A549 (cell line): Measurements from ENCODE around the gene COL5A1. TPM values are rescaled to one million over a fixed set of nuclear protein-coding genes. Genes with fewer than 3 reads are reported as not detected.
A peak's percentile ranks its signal among the peaks of the same experiment; 100 is the strongest.

Experiments used
- ATAC-seq, 2 experiments: fragments of 200-7000 bp in 1 of 2; fragments of >200 bp in 1 of 2; cut with Nextera tagmentation in 1 of 2; cut with Tn5 transposase in 1 of 2; 3 replicates each; pipeline versions ENCODE4 v1.8.0 to v1.9.1; 2018 to 2020; ENCODE audit warnings: mild to moderate bottlenecking in 1 of 2, moderate library complexity in 1 of 2
- CTCF ChIA-PET: fragments of 300-600 bp; sonication (Branson Sonifier 250); formaldehyde crosslinking; extraction: SDS; loops from one replicate; lab custom pipeline; 2021; ENCODE audit warnings: antibody characterized with exemption, inconsistent platforms; lab: Yijun Ruan, JAX
- POLR2A ChIA-PET: fragments of 350-600 bp; formaldehyde crosslinking; extraction: SDS; loops from one replicate; lab custom pipeline; 2021; ENCODE audit warnings: antibody characterized with exemption, inconsistent platforms; lab: Yijun Ruan, JAX
- DNase-seq, 2 experiments: peaks; one replicate each; pipeline versions ENCODE4 v3.0.0 to v3.0.0-alpha.2; 2011 to 2016; ENCODE audit warnings: low read depth in 1 of 2, low spot score in 1 of 2
- FAIRE-seq: peaks from 2 replicates; lab custom pipeline; 2011; peaks lifted over from hg19 to GRCh38; lab: Jason Lieb, UNC
- H3K27ac ChIP-seq, 2 experiments: fragments of >200 bp; sonication (Bioruptor Twin); formaldehyde crosslinking; 3 replicates each; pipeline ENCODE4 v1.5.1; 2016 to 2017
- H3K4me1 ChIP-seq: fragments of >200 bp; sonication (Bioruptor Twin); formaldehyde crosslinking; 3 replicates; pipeline ENCODE4 v1.6.1; 2016
- H3K4me2 ChIP-seq: fragments of >200 bp; sonication (Bioruptor Twin); formaldehyde crosslinking; 3 replicates; pipeline ENCODE4 v1.6.1; 2016
- H3K4me3 ChIP-seq: fragments of >200 bp; sonication (Bioruptor Twin); formaldehyde crosslinking; 3 replicates; pipeline ENCODE4 v1.5.1; 2016
- H3K9me3 ChIP-seq: fragments of >200 bp; sonication (Bioruptor Twin); formaldehyde crosslinking; 3 replicates; pipeline ENCODE4 v1.6.1; 2016
- CBX2 ChIP-seq: fragments of 200-600 bp; sonication (generic); IDR thresholded peaks from 2 replicates; pipeline ENCODE4 v1.6.1; 2016; ENCODE audit warnings: low read depth, mild to moderate bottlenecking, borderline replicate concordance
- CBX8 ChIP-seq: fragments of 200-600 bp; sonication (generic); IDR thresholded peaks from 2 replicates; pipeline ENCODE4 v1.6.1; 2016
- CEBPB ChIP-seq, 2 experiments: fragments of >200 bp in 1 of 2; sonication (Bioruptor Twin) in 1 of 2; formaldehyde crosslinking in 1 of 2; IDR thresholded peaks; 2 replicates each; pipeline ENCODE4 v1.6.1; 2012 to 2016
- CHD2 ChIP-seq: fragments of 150-350 bp; IDR thresholded peaks from 2 replicates; pipeline ENCODE4 v1.6.1; 2014; ENCODE audit warnings: low read length; ENCODE audit not compliant: partially characterized antibody
- EP300 ChIP-seq, 2 experiments: fragments of >200 bp; sonication (Bioruptor Twin); formaldehyde crosslinking; IDR thresholded peaks; 2 replicates in 1 of 2; 3 replicates in 1 of 2; pipeline ENCODE4 v1.6.1; 2016 to 2017
- FOSB ChIP-seq: fragments of 250-450 bp; sonication (Bioruptor Pico); IDR thresholded peaks from 2 replicates; pipeline ENCODE4 v1.5.0; 2020; ENCODE audit warnings: mild to moderate bottlenecking, moderate library complexity
- FOXS1 ChIP-seq: fragments of 250-450 bp; sonication (Bioruptor Pico); IDR thresholded peaks from 2 replicates; pipeline ENCODE4 v1.5.0; 2020; ENCODE audit warnings: mild to moderate bottlenecking, moderate library complexity
- HDAC2 ChIP-seq: fragments of 200-600 bp; sonication (generic); IDR thresholded peaks from 2 replicates; pipeline ENCODE4 v1.6.1; 2016
- HEYL ChIP-seq: fragments of 250-450 bp; sonication (Bioruptor Pico); IDR thresholded peaks from 2 replicates; pipeline ENCODE4 v1.8.0; 2021; ENCODE audit warnings: mild to moderate bottlenecking, moderate library complexity
- HMGXB4 ChIP-seq: fragments of 250-450 bp; sonication (Bioruptor Pico); IDR thresholded peaks from 2 replicates; pipeline ENCODE4 v1.5.0; 2021; ENCODE audit warnings: mild to moderate bottlenecking, moderate library complexity, borderline replicate concordance
- JUNB ChIP-seq: fragments of >200 bp; sonication (Bioruptor Twin); formaldehyde crosslinking; IDR thresholded peaks from 2 replicates; pipeline ENCODE4 v1.6.1; 2016
- KDM1A ChIP-seq: fragments of 200-600 bp; sonication (generic); IDR thresholded peaks from 2 replicates; pipeline ENCODE4 v1.6.1; 2016; ENCODE audit warnings: low read depth, mild to moderate bottlenecking
- KDM5A ChIP-seq: fragments of 200-600 bp; sonication (generic); IDR thresholded peaks from 2 replicates; pipeline ENCODE4 v1.6.1; 2016; ENCODE audit warnings: antibody characterized with exemption, mild to moderate bottlenecking
- MAX ChIP-seq: IDR thresholded peaks from 2 replicates; pipeline ENCODE4 v1.6.1; 2012
- NPAS2 ChIP-seq: fragments of 250-450 bp; sonication (Bioruptor Pico); IDR thresholded peaks from 2 replicates; pipeline ENCODE4 v1.8.0; 2022; ENCODE audit warnings: mild to moderate bottlenecking, moderate library complexity, borderline replicate concordance
- NR3C1 ChIP-seq: fragments of >200 bp; sonication (Bioruptor Twin); formaldehyde crosslinking; IDR thresholded peaks from 3 replicates; pipeline ENCODE4 v1.6.1; 2017
- POLR2A ChIP-seq: IDR thresholded peaks from 2 replicates; pipeline ENCODE4 v1.6.1; 2012; ENCODE audit warnings: mild to moderate bottlenecking, low read length
- POLR2AphosphoS2 ChIP-seq: conservative IDR thresholded peaks from 2 replicates; pipeline ENCODE4 v1.6.1; 2012; ENCODE audit warnings: low read length, improper control_type of control experiment, inconsistent platforms
- RAD21 ChIP-seq, 2 experiments: fragments of >200 bp in 1 of 2; sonication (Bioruptor Twin) in 1 of 2; formaldehyde crosslinking in 1 of 2; IDR thresholded peaks in 1 of 2; conservative IDR thresholded peaks in 1 of 2; 2 replicates in 1 of 2; 3 replicates in 1 of 2; pipeline ENCODE4 v1.6.1; 2012 to 2018; ENCODE audit warnings: inconsistent platforms in 1 of 2
- SREBF2 ChIP-seq: fragments of 450-650 bp; IDR thresholded peaks from 2 replicates; pipeline ENCODE4 v1.6.1; 2014; ENCODE audit warnings: mild to moderate bottlenecking, moderate library complexity
- TFCP2L1 ChIP-seq: fragments of 250-450 bp; sonication (Bioruptor Pico); IDR thresholded peaks from 2 replicates; pipeline ENCODE4 v1.5.0; 2021; ENCODE audit warnings: mild to moderate bottlenecking
- USF2 ChIP-seq: fragments of 450-650 bp; IDR thresholded peaks from 2 replicates; pipeline ENCODE4 v1.6.1; 2014; ENCODE audit warnings: antibody characterized with exemption
- ZFP36 ChIP-seq: fragments of 450-650 bp; IDR thresholded peaks from 2 replicates; pipeline ENCODE4 v1.6.1; 2014; ENCODE audit warnings: borderline replicate concordance; ENCODE audit not compliant: partially characterized antibody
- ZNF302 ChIP-seq: fragments of 250-450 bp; sonication (Bioruptor Pico); IDR thresholded peaks from 2 replicates; pipeline ENCODE4 v1.9.0; 2021; ENCODE audit warnings: inconsistent platforms, mild to moderate bottlenecking, moderate library complexity
- ZSCAN20 ChIP-seq: fragments of 250-450 bp; sonication (Bioruptor Pico); IDR thresholded peaks from 2 replicates; pipeline ENCODE4 v1.8.0; 2022; ENCODE audit warnings: mild to moderate bottlenecking, moderate library complexity
- WGBS: methylation state at CpG from one replicate; pipeline ENCODE4 v1.1.6; 2017; ENCODE audit errors: missing lambda C conversion rate; 5-methylcytosine and 5-hydroxymethylcytosine counted together
- polyA plus RNA-seq, 4 experiments: library from polyadenylated mRNA; depleted of rRNA in 3 of 4; stranded (reverse); fragments of >200 nt; fragmentation: RNase III in 1 of 4; extraction: RNeasy Plus Mini Kit Qiagen cat#74134 plus additional on column Dnase treatment in 1 of 4; gene quantifications; 2 replicates in 3 of 4; 3 replicates in 1 of 4; pipeline ENCODE4 v1.2.3, GENCODE V29; 2011 to 2017

COL5A1 gene
- polyA plus RNA-seq, 2 of the 4 experiments (the other 2 are of a cell fraction): 16.1 to 67.5 TPM

GRCh38 chr9:134638502-134639090 lies 3.0 kb upstream of the COL5A1 start:
- FAIRE-seq: no peak
- Histone ChIP-seq H3K27ac (peak overlapping the region in 1 of 2 experiments; percentile 74; a peak in 2 of 6 replicates), H3K4me3 (no peak overlapping the region), H3K4me2 (no peak overlapping the region), H3K4me1 (peaks cover 35% of the 10 kb centered on the region), H3K9me3 (no peaks in the 10 kb centered on the region)
- TF ChIP-seq JUNB: no peak
- no peak for TF ChIP-seq KDM5A
- TF ChIP-seq ZNF302 (CRISPR knock-in tag): no peak
- no peak for TF ChIP-seq CBX2
- no peak for TF ChIP-seq ZFP36
- TF ChIP-seq POLR2AphosphoS2: no peak
- TF ChIP-seq SREBF2: no peak
- TF ChIP-seq FOSB (CRISPR knock-in tag): no peak
- TF ChIP-seq POLR2A: no peak
- TF ChIP-seq CEBPB (IDR thresholded peaks at IDR 0.05): no peak
- no peak for TF ChIP-seq RAD21 (conservative IDR thresholded peaks at IDR 0.05 in 1 of 2, IDR thresholded peaks at IDR 0.05 in 1 of 2)
- no peak for TF ChIP-seq USF2
- TF ChIP-seq HMGXB4 (CRISPR knock-in tag): no peak
- ATAC-seq: no peak
- CTCF ChIA-PET: interaction anchor here (1.1 to 5.2 kb wide), 3 partner anchors 55 to 468 kb away, joined by 3 to 52 read pairs (median 4); no protein-coding TSS in a partner anchor
- DNase-seq: no peak
- WGBS: 81% methylated on average over 13 of the region's 13 CpGs
- POLR2A ChIA-PET: no interaction called here

GRCh38 chr9:134639994-134640393 lies 1.6 kb upstream of the COL5A1 start:
- Histone ChIP-seq H3K4me2 (no peak overlapping the region), H3K27ac (peak overlapping the region in 1 of 2 experiments; percentile 17; a peak in 2 of 6 replicates), H3K4me3 (no peak overlapping the region), H3K9me3 (no peaks in the 10 kb centered on the region), H3K4me1 (peaks cover 42% of the 10 kb centered on the region)
- ATAC-seq (no peak), DNase-seq (no peak), FAIRE-seq (no peak)
- ChIA-PET POLR2A (no interaction called here), CTCF (interaction anchor here (0.9 to 5.2 kb wide), 7 partner anchors 9 to 196 kb away, joined by 3 to 52 read pairs (median 6); no protein-coding TSS in a partner anchor)
- TF ChIP-seq EP300 (IDR thresholded peaks at IDR 0.05): no peak
- TF ChIP-seq FOXS1 (CRISPR knock-in tag): no peak
- no peak for TF ChIP-seq CHD2
- no peak for TF ChIP-seq NPAS2 (CRISPR knock-in tag)
- no peak for TF ChIP-seq HMGXB4 (CRISPR knock-in tag)
- no peak for TF ChIP-seq USF2
- no peak for TF ChIP-seq CBX8
- TF ChIP-seq HEYL (CRISPR knock-in tag): no peak
- TF ChIP-seq TFCP2L1: no peak
- no peak for TF ChIP-seq HDAC2
- TF ChIP-seq MAX: no peak
- TF ChIP-seq ZSCAN20 (CRISPR knock-in tag): no peak
- no peak for TF ChIP-seq KDM1A
- TF ChIP-seq NR3C1: no peak
- 96% methylated on average over 5 of the region's 5 CpGs for WGBS
